AG09319 (cell line): ENCODE measurements around the gene LZTS2.
"Not testable (repeated sequence)": the region's sequence is repeated elsewhere in the genome, so short reads cannot be mapped to it uniquely, and the experiment has no call there.

ENCODE experiments used
- DNase-seq: peaks from one replicate; pipeline ENCODE4 v3.0.0-alpha.2; 2010; ENCODE audit warnings: low read depth; ENCODE audit errors: extremely low read depth
- CTCF ChIP-seq: IDR thresholded peaks from 2 replicates; pipeline ENCODE4 v1.5.1; 2011; ENCODE audit warnings: low read depth, mild to moderate bottlenecking, inconsistent platforms, low read length, moderate library complexity

LZTS2 gene

GRCh38 chr10:101029520-101030295 is 30.1 kb downstream of the LZTS2 start:
- TF ChIP-seq CTCF, result no peak
- no peak for DNase-seq

GRCh38 chr10:101030496-101031127 is 31.0 kb downstream of the LZTS2 start:
- DNase-seq, result no peak
- TF ChIP-seq CTCF, result no peak

- TF ChIP-seq CTCF, result no peak
- peak; percentile 88 for DNase-seq
Measured at GRCh38 chr10:101031128-101031795, 31.7 kb downstream of the LZTS2 start, which contains the start of the genes PDZD7 and SFXN3. TSS of gene PDZD7 (minus strand) at chr10:101031129. CDS start at chr10:101030219, 910 bp downstream. TSS of gene SFXN3 (plus strand) at chr10:101031234. CDS start at chr10:101034695, 3,461 bp downstream.

GRCh38 chr10:101031796-101032636 is 32.4 kb downstream of the LZTS2 start:
- no peak for TF ChIP-seq CTCF
- no peak for DNase-seq

- peak; percentile 57 for DNase-seq
- TF ChIP-seq CTCF, result no peak
Measured at GRCh38 chr10:101032637-101033224, 33.1 kb downstream of the LZTS2 start.

GRCh38 chr10:101033276-101033675 is 33.7 kb downstream of the LZTS2 start:
- TF ChIP-seq CTCF, result no peak
- no peak for DNase-seq

GRCh38 chr10:101034404-101034803 is 34.8 kb downstream of the LZTS2 start:
- DNase-seq, result not testable (repeated sequence)
